IMR-90 (cell line): Measurements from ENCODE around the gene TP53BP1. TPM values are rescaled to one million over a fixed set of nuclear protein-coding genes. Genes with fewer than 3 reads are reported as not detected.
A peak's percentile ranks its signal among the peaks of the same experiment; 100 is the strongest.

Experiments
- ATAC-seq: fragments of 200-7000 bp; cut with Tn5 transposase; 2 replicates; pipeline ENCODE4 v1.9.1; 2020; ENCODE audit warnings: low read depth, mild to moderate bottlenecking, moderate library complexity
- BruUV-seq: library from RNA; stranded (reverse); fragments of 400-500 nt; replicated peaks from 2 replicates; lab custom pipeline; 2021; lab: Mats Ljungman, UMichigan
- CTCF ChIA-PET: fragments of 300-600 bp; formaldehyde crosslinking; extraction: SDS; loops from one replicate; lab custom pipeline; 2021; ENCODE audit warnings: antibody characterized with exemption; lab: Yijun Ruan, JAX
- POLR2A ChIA-PET: fragments of 300-600 bp; sonication (Branson Sonifier 250); formaldehyde crosslinking; loops from one replicate; lab custom pipeline; 2022; ENCODE audit warnings: antibody characterized with exemption; ENCODE audit not compliant: unreplicated experiment; lab: Charles Lee
- DNase-seq: peaks from one replicate; pipeline ENCODE4 v3.0.0; 2013
- H2AFZ ChIP-seq: replicated peaks from 2 replicates; pipeline ENCODE3; 2013; ENCODE audit warnings: low read length, mild to moderate bottlenecking; ENCODE audit not compliant: poor library complexity
- H2AK5ac ChIP-seq: 2 replicates; pipeline ENCODE4 v1.6.1; 2013; ENCODE audit warnings: low read depth, low read length, inconsistent platforms
- H2AK9ac ChIP-seq: replicated peaks from 2 replicates; pipeline ENCODE3; 2013; ENCODE audit warnings: mild to moderate bottlenecking, low read depth, low read length, moderate library complexity; ENCODE audit not compliant: poor library complexity
- H2BK120ac ChIP-seq: 2 replicates; pipeline ENCODE4 v1.6.1; 2013; ENCODE audit warnings: low read depth, low read length, inconsistent platforms
- H2BK15ac ChIP-seq: 3 replicates; pipeline ENCODE4 v1.6.1; 2013; ENCODE audit warnings: low read depth, low read length, inconsistent platforms
- H2BK20ac ChIP-seq: 2 replicates; pipeline ENCODE4 v1.6.1; 2013; ENCODE audit warnings: low read depth, mild to moderate bottlenecking, inconsistent platforms, low read length, moderate library complexity
- H2BK5ac ChIP-seq: 2 replicates; pipeline ENCODE4 v1.6.1; 2013; ENCODE audit warnings: mild to moderate bottlenecking, low read depth, low read length, inconsistent platforms; ENCODE audit not compliant: poor library complexity, severe bottlenecking
- H3K14ac ChIP-seq: replicated peaks from 2 replicates; pipeline ENCODE4 v1.6.1; 2013; ENCODE audit warnings: low read depth, low read length, inconsistent platforms
- H3K18ac ChIP-seq: 2 replicates; pipeline ENCODE4 v1.6.1; 2013; ENCODE audit warnings: low read depth, low read length, control low read depth
- H3K23ac ChIP-seq: 2 replicates; pipeline ENCODE4 v1.6.1; 2013; ENCODE audit warnings: low read depth, low read length, inconsistent platforms
- H3K27ac ChIP-seq: 2 replicates; pipeline ENCODE4 v1.5.1; 2013; ENCODE audit warnings: mild to moderate bottlenecking, control low read depth, low read length; ENCODE audit not compliant: insufficient read depth
- H3K27me3 ChIP-seq: 2 replicates; pipeline ENCODE4 v1.6.1; 2013; ENCODE audit warnings: low read length; ENCODE audit not compliant: control insufficient read depth, insufficient read depth
- H3K36me3 ChIP-seq: 2 replicates; pipeline ENCODE4 v1.6.1; 2013; ENCODE audit warnings: low read length, mixed read lengths; ENCODE audit not compliant: control insufficient read depth, insufficient read depth
- H3K4ac ChIP-seq: 2 replicates; pipeline ENCODE4 v1.6.1; 2013; ENCODE audit warnings: low read depth, low read length, inconsistent platforms
- H3K4me1 ChIP-seq: 2 replicates; pipeline ENCODE4 v1.6.1; 2013; ENCODE audit warnings: low read length, mixed read lengths; ENCODE audit not compliant: control insufficient read depth, insufficient read depth
- H3K4me2 ChIP-seq: 2 replicates; pipeline ENCODE4 v1.6.1; 2013; ENCODE audit warnings: low read depth, mild to moderate bottlenecking, control low read depth, low read length, moderate library complexity
- H3K4me3 ChIP-seq: 2 replicates; pipeline ENCODE4 v1.5.1; 2013; ENCODE audit warnings: low read depth, mild to moderate bottlenecking, control low read depth, low read length, moderate library complexity; ENCODE audit not compliant: insufficient read depth
- H3K56ac ChIP-seq: 2 replicates; pipeline ENCODE4 v1.6.1; 2013; ENCODE audit warnings: low read length, inconsistent platforms; ENCODE audit not compliant: insufficient read depth; ENCODE audit errors: extremely low read depth
- H3K79me1 ChIP-seq, 2 experiments: 2 replicates each; pipeline ENCODE4 v1.6.1; 2013; ENCODE audit warnings: low read length in 2 of 2, inconsistent platforms in 1 of 2, low read depth in 1 of 2
- H3K9ac ChIP-seq: 2 replicates; pipeline ENCODE4 v1.6.1; 2013; ENCODE audit warnings: low read depth, low read length, control low read depth
- H3K9me1 ChIP-seq: 2 replicates; pipeline ENCODE4 v1.6.1; 2013; ENCODE audit warnings: low read length, inconsistent platforms; ENCODE audit not compliant: insufficient read depth
- H3K9me3 ChIP-seq: 2 replicates; pipeline ENCODE4 v1.6.1; 2013; ENCODE audit warnings: low read length; ENCODE audit not compliant: control insufficient read depth, insufficient read depth
- H4K20me1 ChIP-seq: 2 replicates; pipeline ENCODE4 v1.6.1; 2013; ENCODE audit warnings: low read length, inconsistent platforms; ENCODE audit not compliant: insufficient read depth
- H4K5ac ChIP-seq: 2 replicates; pipeline ENCODE4 v1.6.1; 2013; ENCODE audit warnings: mild to moderate bottlenecking, low read depth, low read length, control low read depth
- H4K8ac ChIP-seq, 2 experiments: 2 replicates each; pipeline ENCODE4 v1.6.1; 2013; ENCODE audit warnings: low read depth in 2 of 2, low read length in 2 of 2, control low read depth in 1 of 2, inconsistent platforms in 1 of 2
- H4K91ac ChIP-seq: 2 replicates; pipeline ENCODE4 v1.6.1; 2013; ENCODE audit warnings: low read depth, low read length, inconsistent platforms; ENCODE audit not compliant: insufficient read depth
- BHLHE40 ChIP-seq: fragments of 150-350 bp; IDR thresholded peaks from 2 replicates; pipeline ENCODE4 v1.6.1; 2016; ENCODE audit warnings: mild to moderate bottlenecking, low read depth, low read length
- CEBPB ChIP-seq: IDR thresholded peaks from 2 replicates; pipeline ENCODE4 v1.6.1; 2012; ENCODE audit warnings: low read depth, low read length, improper control_type of control experiment
- CHD1 ChIP-seq: IDR thresholded peaks from 2 replicates; pipeline ENCODE4 v1.6.1; 2012; ENCODE audit warnings: low read depth, low read length, improper control_type of control experiment
- CTCF ChIP-seq: conservative IDR thresholded peaks from 2 replicates; pipeline ENCODE4 v1.5.1; 2012; ENCODE audit warnings: mild to moderate bottlenecking, low read depth, low read length, improper control_type of control experiment
- FOS ChIP-seq: fragments of 150-350 bp; IDR thresholded peaks from 2 replicates; pipeline ENCODE4 v1.6.1; 2016; ENCODE audit warnings: low read depth, low read length
- MAFK ChIP-seq: IDR thresholded peaks from 2 replicates; pipeline ENCODE4 v1.6.1; 2012; ENCODE audit warnings: low read depth, low read length, improper control_type of control experiment
- MAZ ChIP-seq: IDR thresholded peaks from 2 replicates; pipeline ENCODE4 v1.6.1; 2012; ENCODE audit warnings: low read depth, mild to moderate bottlenecking, low read length, improper control_type of control experiment, moderate library complexity, borderline replicate concordance
- NFE2L2 ChIP-seq: fragments of 150-350 bp; IDR thresholded peaks from 2 replicates; pipeline ENCODE4 v1.6.1; 2016; ENCODE audit warnings: low read depth, mild to moderate bottlenecking, low read length
- POLR2A ChIP-seq: IDR thresholded peaks from 2 replicates; pipeline ENCODE4 v1.6.1; 2012; ENCODE audit warnings: mild to moderate bottlenecking, low read depth, low read length
- RAD21 ChIP-seq: IDR thresholded peaks from 2 replicates; pipeline ENCODE4 v1.6.1; 2012; ENCODE audit warnings: low read length, improper control_type of control experiment
- RCOR1 ChIP-seq: IDR thresholded peaks from 2 replicates; pipeline ENCODE4 v1.6.1; 2012; ENCODE audit warnings: mild to moderate bottlenecking, low read length, improper control_type of control experiment; ENCODE audit not compliant: insufficient replicate concordance
- SMC3 ChIP-seq: fragments of 150-350 bp; IDR thresholded peaks from 2 replicates; pipeline ENCODE4 v1.6.1; 2016; ENCODE audit warnings: low read depth, mild to moderate bottlenecking, antibody characterized with exemption, low read length, moderate library complexity
- USF2 ChIP-seq: fragments of 150-350 bp; IDR thresholded peaks from 2 replicates; pipeline ENCODE4 v1.6.1; 2017; ENCODE audit warnings: mild to moderate bottlenecking, antibody characterized with exemption, low read length, low read depth
- WGBS, 2 experiments: methylation state at CpG; one replicate each; pipeline versions ENCODE4 v1.1.5 to v1.1.7; 2013; ENCODE audit warnings: missing lambda C conversion rate in 2 of 2; ENCODE audit not compliant: insufficient read length in 1 of 2; ENCODE audit errors: extremely low coverage in 2 of 2; 5-methylcytosine and 5-hydroxymethylcytosine counted together
- dilution Hi-C: fragments of 300-500 bp; cut with HindIII; formaldehyde crosslinking; loops from one replicate; pipeline ENCODE4 v1.14.3; 2018; ENCODE audit warnings: low sequenced_read_pairs; ENCODE audit not compliant: unreplicated experiment
- in situ Hi-C: fragments of 300-500 bp; cut with MboI; formaldehyde crosslinking; loops from 3 replicates; pipeline ENCODE4 v1.14.3; 2019; ENCODE audit warnings: low sequenced_read_pairs, inconsistent platforms, mixed read lengths
- intact Hi-C: fragments of 100-400 bp; cut with micrococcal nuclease; formaldehyde crosslinking; loops from 2 replicates; pipeline ENCODE4 v1.10.0; 2022
- polyA plus RNA-seq, 3 experiments: library from polyadenylated mRNA; depleted of rRNA; stranded (reverse); fragments of >200 nt; gene quantifications; 2 replicates each; pipeline ENCODE4 v1.2.3, GENCODE V29; 2012; ENCODE audit warnings: low replicate concordance in 1 of 3
- total RNA-seq: library from RNA; depleted of rRNA; stranded (reverse); fragments of >200 nt; gene quantifications from 2 replicates; pipeline ENCODE4 v1.2.3, GENCODE V29; 2012

TP53BP1 gene
- total and polyA plus RNA-seq, 2 of the 4 experiments (the other 2 are of a cell fraction), result 36.3 to 64.5 TPM

- no peak overlapping the region; the same call in 1 of the 2 replicates for H3K4me2 ChIP-seq
- intact Hi-C loops, result loop anchor here (1.0 to 10.0 kb wide), 3 partner anchors 70 to 324 kb away; no protein-coding TSS in a partner anchor
These were observed 52.2 kb downstream of the TP53BP1 start for GRCh38 chr15:43440721-43441281.

More at GRCh38 chr15:43440721-43441281, 52.2 kb downstream of the TP53BP1 start:
- TF ChIP-seq SMC3, result peak; percentile 91
- no peak; the same call in 1 of the 2 replicates for TF ChIP-seq POLR2A
- peak; percentile 85 for TF ChIP-seq MAFK
- TF ChIP-seq CHD1, result no peak
- peak; percentile 96 for TF ChIP-seq FOS
- no peak for TF ChIP-seq USF2
- no peak for TF ChIP-seq MAZ
- peak; percentile 44; the same call in 1 of the 2 replicates for TF ChIP-seq BHLHE40
- TF ChIP-seq NFE2L2, result peak; percentile 98
- peak; percentile 96 for TF ChIP-seq CEBPB
- peak; percentile 84 for TF ChIP-seq CTCF
- TF ChIP-seq RCOR1, result no peak
- peak; percentile 89 for TF ChIP-seq RAD21
- H2AK5ac ChIP-seq, result peak overlapping the region; percentile 83; the same call in 1 of the 2 replicates
- no peak overlapping the region for H2AK9ac ChIP-seq
- no peaks in the 10 kb centered on the region for H3K27me3 ChIP-seq
- no TSS peak for BruUV-seq
- H3K56ac ChIP-seq, result no peak overlapping the region
- ATAC-seq, result peak; percentile 96
- no peak overlapping the region; the same call in 1 of the 2 replicates for H3K9ac ChIP-seq
- peak overlapping the region; percentile 83; the same call in 1 of the 2 replicates for H3K27ac ChIP-seq
- H4K20me1 ChIP-seq, result no peaks in the 10 kb centered on the region; the same call in 1 of the 2 replicates
- no peak overlapping the region for H2BK20ac ChIP-seq
- H2BK120ac ChIP-seq, result no peak overlapping the region; the same call in 1 of the 2 replicates
- peak; percentile 99 for DNase-seq
- ChIA-PET CTCF (interaction anchor here (0.6 to 2.0 kb wide), 7 partner anchors 10 to 75 kb away, joined by 3 to 10 read pairs (median 5); no protein-coding TSS in a partner anchor), POLR2A (interaction anchor here (1.1 kb wide), 1 partner anchor 12 kb away, joined by 3 read pairs; no protein-coding TSS in a partner anchor)
- WGBS, 2 experiments, result no CpG with 5 or more reads among the region's 4 CpGs
- H3K18ac ChIP-seq, result peak overlapping the region; percentile 14; the same call in 1 of the 2 replicates
- dilution Hi-C loops, result no loop called here
- H3K9me1 ChIP-seq, result no peaks in the 10 kb centered on the region
- H3K4me1 ChIP-seq, result peaks cover 4% of the 10 kb centered on the region
- H3K36me3 ChIP-seq, result peaks cover 32% of the 10 kb centered on the region
- H4K91ac ChIP-seq, result no peak overlapping the region
- H4K5ac ChIP-seq, result 0 out of 2 replicates have a peak overlapping the region, but pooled peaks have one; percentile 8
- H4K8ac ChIP-seq, result peak overlapping the region in 1 of 2 experiments; percentile 23; a peak in 1 of 4 replicates
- H2BK15ac ChIP-seq, result no peak overlapping the region
- no peak overlapping the region for H2AFZ ChIP-seq
- H3K14ac ChIP-seq, result no peak overlapping the region
- H2BK5ac ChIP-seq, result peak overlapping the region; percentile 83
- no peak overlapping the region for H3K4me3 ChIP-seq
- peak overlapping the region; percentile 30 for H3K4ac ChIP-seq
- no peak overlapping the region for H3K23ac ChIP-seq
- H3K9me3 ChIP-seq, result no peaks in the 10 kb centered on the region
- in situ Hi-C loops, result no loop called here
- H3K79me1 ChIP-seq, result peaks cover 0 to 5% of the 10 kb centered on the region in 2 experiments; a peak in 2 of 4 replicates
